HL-60/S4 treated with phorbol 12-myristate 13-acetate at 8.2 ng/mL for 4 days and 3 days (cell line): Measurements from ENCODE around the gene ITGB7.

Experiments
- in situ Hi-C: fragments of 300-500 bp; cut with MboI; formaldehyde crosslinking; loops from 2 replicates; pipeline ENCODE4 v1.15.0; 2022; ENCODE audit warnings: low sequenced_read_pairs

ITGB7 gene

GRCh38 chr12:53147181-53147580 lies 59.9 kb downstream of the ITGB7 start:
- in situ Hi-C loops: no loop called here

- in situ Hi-C loops: no loop called here
These were observed 61.4 kb downstream of the ITGB7 start for GRCh38 chr12:53145383-53146260.

- in situ Hi-C loops: no loop called here
These were observed 63.7 kb downstream of the ITGB7 start for GRCh38 chr12:53143355-53143754.
